ENCODE measurements around the gene TMLHE.

GRCh38 chrX:155615938-155616337, 3.2 kb upstream of the TMLHE start:
- TF ChIP-seq CTCF (IDR thresholded peaks at IDR 0.05) (no peak), POLR2A (IDR thresholded peaks at IDR 0.05) (no peak)

Data from vagina (tissue), 2 donors.